Suprapubic skin (tissue), 4 donors: ENCODE data around the gene TRPV2.

Experiments used
- EP300 ChIP-seq: sonication (generic); formaldehyde crosslinking; IDR thresholded peaks from one replicate; pipeline ENCODE4 v1.6.1; 2017; ENCODE audit warnings: antibody characterized with exemption
- POLR2A ChIP-seq, 2 donors: fragments of 450-650 bp; IDR thresholded peaks; one replicate each; pipeline ENCODE4 v1.6.1; 2017; ENCODE audit warnings: antibody characterized with exemption in 2 of 2, mild to moderate bottlenecking in 2 of 2, moderate library complexity in 2 of 2
- POLR2AphosphoS5 ChIP-seq, 3 donors: sonication (generic); formaldehyde crosslinking; IDR thresholded peaks; one replicate each; pipeline ENCODE4 v1.6.1; 2017; ENCODE audit warnings: antibody characterized with exemption in 3 of 3
- TF ChIP-seq, protein P1 (sequence below), 2 donors: fragments of 200-600 bp in 1 of 2; fragments of 450-650 bp in 1 of 2; sonication (generic) in 1 of 2; IDR thresholded peaks; one replicate each; pipeline ENCODE4 v1.5.1; 2016 to 2019; ENCODE audit warnings: antibody characterized with exemption in 2 of 2, mild to moderate bottlenecking in 1 of 2, moderate library complexity in 1 of 2

DNA sequence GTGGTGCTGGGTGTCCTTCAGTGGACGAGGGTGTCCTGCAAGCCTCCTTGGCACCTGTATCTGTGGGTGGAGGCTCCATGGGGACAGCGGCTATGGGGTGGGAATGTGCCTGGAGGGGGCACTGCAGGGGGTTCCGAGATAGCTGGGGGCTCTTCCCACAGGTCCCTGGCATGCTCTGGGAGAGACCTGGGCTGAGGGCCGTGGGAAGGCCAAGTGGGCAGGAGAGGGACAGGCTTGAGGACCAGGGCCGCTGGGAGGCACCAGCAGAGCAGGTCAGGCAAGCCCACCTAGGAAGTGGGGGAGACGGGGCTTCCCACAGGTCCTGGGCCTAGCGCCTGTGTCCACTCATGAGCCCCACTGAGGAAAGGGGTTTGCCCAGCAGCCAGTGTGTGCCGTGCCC is 66.9 kb downstream of the TRPV2 start:
- TF ChIP-seq POLR2A (IDR thresholded peaks at IDR 0.05) = no peak
- TF ChIP-seq, protein P1, sequence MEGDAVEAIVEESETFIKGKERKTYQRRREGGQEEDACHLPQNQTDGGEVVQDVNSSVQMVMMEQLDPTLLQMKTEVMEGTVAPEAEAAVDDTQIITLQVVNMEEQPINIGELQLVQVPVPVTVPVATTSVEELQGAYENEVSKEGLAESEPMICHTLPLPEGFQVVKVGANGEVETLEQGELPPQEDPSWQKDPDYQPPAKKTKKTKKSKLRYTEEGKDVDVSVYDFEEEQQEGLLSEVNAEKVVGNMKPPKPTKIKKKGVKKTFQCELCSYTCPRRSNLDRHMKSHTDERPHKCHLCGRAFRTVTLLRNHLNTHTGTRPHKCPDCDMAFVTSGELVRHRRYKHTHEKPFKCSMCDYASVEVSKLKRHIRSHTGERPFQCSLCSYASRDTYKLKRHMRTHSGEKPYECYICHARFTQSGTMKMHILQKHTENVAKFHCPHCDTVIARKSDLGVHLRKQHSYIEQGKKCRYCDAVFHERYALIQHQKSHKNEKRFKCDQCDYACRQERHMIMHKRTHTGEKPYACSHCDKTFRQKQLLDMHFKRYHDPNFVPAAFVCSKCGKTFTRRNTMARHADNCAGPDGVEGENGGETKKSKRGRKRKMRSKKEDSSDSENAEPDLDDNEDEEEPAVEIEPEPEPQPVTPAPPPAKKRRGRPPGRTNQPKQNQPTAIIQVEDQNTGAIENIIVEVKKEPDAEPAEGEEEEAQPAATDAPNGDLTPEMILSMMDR (IDR thresholded peaks at IDR 0.05) = no peak
- TF ChIP-seq POLR2AphosphoS5 (IDR thresholded peaks at IDR 0.05) = no peak
- TF ChIP-seq EP300 = no peak
